Mammary epithelial cell (primary cell): Measurements from ENCODE around the gene XPR1.

ENCODE experiments used
- CTCF ChIP-seq, 2 donors: IDR thresholded peaks in 1 of 2; conservative IDR thresholded peaks in 1 of 2; 2 replicates each; pipeline ENCODE4 v1.5.1; 2011 to 2012; ENCODE audit warnings: inconsistent platforms in 2 of 2, low read length in 2 of 2, mild to moderate bottlenecking in 2 of 2, control low read depth in 1 of 2, low read depth in 1 of 2; ENCODE audit not compliant: insufficient read depth in 1 of 2; ENCODE audit errors: extremely low read depth in 1 of 2
- EZH2 ChIP-seq: IDR thresholded peaks from 2 replicates; pipeline ENCODE4 v1.6.1; 2012; ENCODE audit warnings: low read length, inconsistent platforms, borderline replicate concordance

- TF ChIP-seq CTCF (conservative IDR thresholded peaks at IDR 0.05 in 1 of 2, IDR thresholded peaks at IDR 0.05 in 1 of 2; ENCODE audit: extremely low read depth in 1 of 2, insufficient read depth in 1 of 2, low read depth in 1 of 2, low read length in 2 of 2): peak; percentile 33 to 44
- TF ChIP-seq EZH2: no peak
Measured at GRCh38 chr1:180881806-180882509, 250.1 kb downstream of the XPR1 start.
